Ovary (tissue), 9 donors: ENCODE data around the gene GOLGA6D. TPM values are rescaled to one million over a fixed set of nuclear protein-coding genes. Genes with fewer than 3 reads are reported as not detected.
"Not testable (repeated sequence)": the region's sequence is repeated elsewhere in the genome, so short reads cannot be mapped to it uniquely, and the experiment has no call there.

Experiments used
- DNase-seq, 5 donors: peaks; one replicate each; pipeline ENCODE4 v3.0.0-alpha.2; 2019 to 2020
- H3K27ac ChIP-seq, 2 donors: fragments of 200-600 bp; one replicate each; pipeline versions ENCODE4 v1.5.1 to v1.8.0; 2019 to 2022
- H3K27me3 ChIP-seq: fragments of 200-600 bp; one replicate; pipeline ENCODE4 v1.8.0; 2022
- H3K36me3 ChIP-seq: fragments of 200-600 bp; sonication (generic); one replicate; pipeline ENCODE4 v1.5.1; 2019
- H3K4me1 ChIP-seq: one replicate; pipeline ENCODE4 v1.8.1; 2013; ENCODE audit warnings: mild to moderate bottlenecking, moderate library complexity; ENCODE audit not compliant: insufficient read depth
- H3K4me3 ChIP-seq: fragments of 200-600 bp; sonication (generic); one replicate; pipeline ENCODE4 v1.5.1; 2017
- H3K9me3 ChIP-seq, 2 donors: fragments of 200-600 bp in 1 of 2; sonication (generic) in 1 of 2; one replicate each; pipeline versions ENCODE4 v1.5.1 to v1.8.1; 2013 to 2019; ENCODE audit warnings: mild to moderate bottlenecking in 1 of 2, moderate library complexity in 1 of 2
- CTCF ChIP-seq, 3 donors: fragments of 450-650 bp in 2 of 3; fragments of 200-600 bp in 1 of 3; IDR thresholded peaks; one replicate each; pipeline versions ENCODE4 v1.5.1 to v1.8.0; 2016 to 2022; ENCODE audit warnings: antibody characterized with exemption in 3 of 3, mild to moderate bottlenecking in 1 of 3
- EP300 ChIP-seq: sonication (generic); formaldehyde crosslinking; IDR thresholded peaks from one replicate; pipeline ENCODE4 v1.6.1; 2017; ENCODE audit warnings: antibody characterized with exemption
- POLR2A ChIP-seq: fragments of 450-650 bp; IDR thresholded peaks from one replicate; pipeline ENCODE4 v1.6.1; 2017; ENCODE audit warnings: antibody characterized with exemption, mild to moderate bottlenecking, moderate library complexity
- WGBS, 3 donors: extraction: QIAGEN DNeasy Blood & Tissue Kit in 1 of 3; methylation state at CpG; one replicate each; pipeline versions ENCODE4 v1.1.5 to v1.1.7; 2013 to 2017; 5-methylcytosine and 5-hydroxymethylcytosine counted together
- intact Hi-C, 4 donors: fragments of 100-400 bp; cut with DNase I; formaldehyde crosslinking; loops; one replicate each; pipeline versions ENCODE4 v1.11.0 to v1.15.1; 2022 to 2023
- polyA plus RNA-seq, 2 donors: library from polyadenylated mRNA; stranded (reverse); fragments of 200-250 nt in 1 of 2; fragments of 350-450 nt in 1 of 2; fragmentation: Illumina TruSeq in 1 of 2; extraction: RNeasy Lipid Tissue Mini Kit (QIAGEN cat#74804) in 1 of 2; gene quantifications; one replicate each; pipeline ENCODE4 v1.2.3, GENCODE V29; 2013 to 2014
- total RNA-seq, 7 donors: library from RNA; depleted of rRNA in 2 of 7; stranded (reverse); fragments of >200 nt in 2 of 7; fragmentation: NEBNext Ultra II Directional in 3 of 7; extraction: Animal tissue kit (Norgen Biotek cat#: 25700) in 3 of 7; gene quantifications; one replicate each; pipeline versions ENCODE4 v1.1.0 to v1.2.4, GENCODE V29; 2016 to 2023
- donor health status: DM: no; HTN: no; CAD: no; lungs with moderate emphysema.
- donor health status: DM: no; HTN: no; CAD: no.
- donor health status: Bipolar disorder and iron deficiency.
- donor health status: DM: yes; HTN: yes; CAD: no.
- donor health status: DM: no; HTN: no; CAD: no.
- donor health status: DM: yes; HTN: yes; CAD: no.

GOLGA6D gene
- total and polyA plus RNA-seq, 9 donors: 0.02 to 0.10 (median 0.07) TPM; not detected in 6

- Histone ChIP-seq H3K36me3 (no peaks in the 10 kb centered on the region), H3K27ac (no peak overlapping the region), H3K9me3 (no peaks in the 10 kb centered on the region), H3K4me3 (no peak overlapping the region), H3K4me1 (no peaks in the 10 kb centered on the region), H3K27me3 (no peaks in the 10 kb centered on the region)
- 86 to 88% (median 86%) methylated on average over 13 of the region's 13 CpGs for WGBS, 3 donors
- intact Hi-C loops: loop anchor here in 1 of 4 donors (10.0 kb wide), 1 partner anchor 78 kb away; no protein-coding TSS in a partner anchor
- TF ChIP-seq POLR2A (no peak), EP300 (no peak), CTCF (IDR thresholded peaks at IDR 0.05) (no peak)
- DNase-seq: no peak
Observed at GRCh38 chr15:75313116-75313845, 30.6 kb downstream of the GOLGA6D start.

DNA sequence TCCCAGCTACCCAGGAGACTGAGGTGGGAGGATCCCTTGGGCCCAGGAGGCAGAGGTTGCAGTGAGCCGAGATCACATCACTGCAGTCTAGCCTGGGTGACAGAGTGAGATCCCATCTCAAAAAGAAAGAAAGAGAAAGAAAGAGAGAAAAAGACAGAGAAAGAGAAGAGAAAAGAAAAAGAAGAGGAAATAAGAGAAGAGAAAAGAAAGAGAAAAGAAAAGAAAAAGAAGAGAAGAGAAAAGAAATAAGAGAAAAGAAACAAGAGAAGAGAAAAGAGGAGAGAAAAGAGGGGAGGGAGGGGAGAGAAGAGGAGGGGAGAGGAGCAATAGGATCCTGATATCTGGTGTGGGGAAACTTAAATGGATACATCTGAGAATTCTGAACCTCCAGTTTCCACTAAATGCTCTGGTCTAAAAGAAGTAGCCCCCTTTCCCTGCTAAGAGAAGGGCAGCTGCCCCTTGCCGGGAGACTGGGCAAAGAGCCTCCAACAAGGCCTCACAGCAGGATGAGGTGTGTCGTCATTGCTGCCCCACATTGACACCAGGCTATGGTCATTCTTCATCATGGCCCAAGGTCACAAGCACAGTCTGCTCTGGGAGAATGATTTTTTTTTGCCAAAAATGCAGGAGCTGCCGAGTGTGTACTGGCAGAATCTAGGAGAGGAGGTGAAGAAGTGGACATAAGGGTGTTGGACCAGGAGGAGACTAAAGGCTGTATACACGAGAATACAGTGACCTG, 32.1 kb downstream of the GOLGA6D start:
- Histone ChIP-seq H3K27me3 (no peaks in the 10 kb centered on the region), H3K27ac (no peak overlapping the region), H3K36me3 (no peaks in the 10 kb centered on the region), H3K4me1 (no peaks in the 10 kb centered on the region), H3K4me3 (no peak overlapping the region), H3K9me3 (no peaks in the 10 kb centered on the region)
- TF ChIP-seq CTCF (IDR thresholded peaks at IDR 0.05): no peak
- TF ChIP-seq POLR2A: no peak
- intact Hi-C loops: loop anchor here in 1 of 4 donors (10.0 kb wide), 1 partner anchor 80 kb away; no protein-coding TSS in a partner anchor
- DNase-seq: no peak
- 61 to 68% (median 64%) methylated on average over 5 of the region's 5 CpGs for WGBS, 3 donors

- not testable (repeated sequence) for H3K4me1 ChIP-seq, H3K9me3 ChIP-seq, H3K27ac ChIP-seq, H3K36me3 ChIP-seq, H3K4me3 ChIP-seq, DNase-seq, H3K27me3 ChIP-seq
- intact Hi-C loops: loop anchor here in 1 of 4 donors (10.0 kb wide), 1 partner anchor 85 kb away; no protein-coding TSS in a partner anchor
- 79 to 89% (median 86%) methylated on average over 5 of the region's 5 CpGs for WGBS, 3 donors
Observed at GRCh38 chr15:75319231-75319897, 36.7 kb downstream of the GOLGA6D start.

DNA sequence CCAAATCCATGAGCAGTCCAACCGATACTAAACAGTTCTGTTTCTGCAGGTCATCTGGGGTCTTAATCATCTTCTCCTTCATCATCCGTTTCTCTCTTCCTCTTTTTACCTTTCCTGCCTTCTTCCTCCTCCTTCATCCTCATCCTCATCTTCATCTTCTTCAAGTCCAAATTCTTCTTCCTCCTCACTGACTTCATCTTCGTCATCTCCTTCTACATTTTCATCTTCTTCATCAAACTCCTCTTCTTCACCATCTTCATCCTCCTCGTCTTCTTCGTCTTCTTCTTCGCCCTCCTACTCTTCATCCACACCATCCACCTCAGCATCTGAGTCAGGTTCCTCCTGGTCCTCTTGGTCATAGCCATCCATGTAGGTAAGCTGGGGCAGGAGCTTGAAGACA, 39.1 kb downstream of the GOLGA6D start:
- TF ChIP-seq CTCF (IDR thresholded peaks at IDR 0.05): no peak
- TF ChIP-seq POLR2A: no peak
- TF ChIP-seq EP300: no peak
- no peaks in the 10 kb centered on the region for H3K27me3 ChIP-seq
- H3K4me1 ChIP-seq: no peaks in the 10 kb centered on the region
- DNase-seq: no peak
- no peaks in the 10 kb centered on the region for H3K36me3 ChIP-seq
- 90 to 91% (median 91%) methylated on average over 6 of the region's 6 CpGs for WGBS, 3 donors
- H3K9me3 ChIP-seq: no peaks in the 10 kb centered on the region
- intact Hi-C loops: loop anchor here in 1 of 4 donors (10.0 kb wide), 1 partner anchor 87 kb away; no protein-coding TSS in a partner anchor
- H3K27ac ChIP-seq: no peak overlapping the region
- H3K4me3 ChIP-seq: no peak overlapping the region
